CD4-positive, alpha-beta T cell (primary cell): ENCODE results near the gene MMRN1. TPM values are rescaled to one million over a fixed set of nuclear protein-coding genes. Genes with fewer than 3 reads are reported as not detected.

Source experiments
- ATAC-seq: fragments of 200-7000 bp; cut with Tn5 transposase; one replicate; pipeline ENCODE4 v1.10.0; 2022; ENCODE audit warnings: mild to moderate bottlenecking; ENCODE audit not compliant: poor library complexity
- CTCF ChIA-PET: fragments of 350-600 bp; sonication (Branson Sonifier 250); formaldehyde crosslinking; loops from one replicate; lab custom pipeline; 2021; ENCODE audit warnings: antibody characterized with exemption, inconsistent platforms; lab: Charles Lee
- POLR2A ChIA-PET: fragments of 350-600 bp; sonication (Branson Sonifier 250); formaldehyde crosslinking; loops from one replicate; lab custom pipeline; 2021; ENCODE audit warnings: antibody characterized with exemption, inconsistent platforms; lab: Charles Lee
- DNase-seq, 14 experiments: peaks; one replicate each; pipeline ENCODE4 v3.0.0-alpha.2; 2013 to 2020; ENCODE audit warnings: mixed read lengths in 2 of 14
- H3K27ac ChIP-seq, 2 donors: one replicate each; pipeline versions ENCODE4 v1.5.1 to v1.7.0; 2013; ENCODE audit warnings: low read length in 2 of 2, low read depth in 1 of 2, mild to moderate bottlenecking in 1 of 2
- H3K27me3 ChIP-seq, 2 experiments: 1 replicate in 1 of 2; 2 replicates in 1 of 2; pipeline versions ENCODE4 v1.6.1 to v1.7.0; 2013; ENCODE audit warnings: low read length in 2 of 2, control low read depth in 1 of 2, mild to moderate bottlenecking in 1 of 2, moderate library complexity in 1 of 2; ENCODE audit not compliant: insufficient read depth in 2 of 2, control insufficient read depth in 1 of 2
- H3K36me3 ChIP-seq: one replicate; pipeline ENCODE4 v1.6.1; 2013; ENCODE audit warnings: low read length, control low read depth; ENCODE audit not compliant: insufficient read depth
- H3K4me1 ChIP-seq: one replicate; pipeline ENCODE4 v1.6.1; 2013; ENCODE audit warnings: low read length, control low read depth; ENCODE audit not compliant: insufficient read depth
- H3K4me3 ChIP-seq: one replicate; pipeline ENCODE4 v1.5.1; 2013; ENCODE audit warnings: mild to moderate bottlenecking, low read length, moderate library complexity
- H3K9me3 ChIP-seq, 2 experiments: 1 replicate in 1 of 2; 2 replicates in 1 of 2; pipeline versions ENCODE4 v1.6.1 to v1.7.0; 2013; ENCODE audit warnings: low read length in 2 of 2, mild to moderate bottlenecking in 2 of 2, control low read depth in 1 of 2, moderate library complexity in 1 of 2; ENCODE audit not compliant: control insufficient read depth in 1 of 2, insufficient read depth in 1 of 2
- H3K27ac Mint-ChIP-seq: one replicate; pipeline ENCODE4 v1.8.0; 2020; ENCODE audit warnings: mixed read lengths
- H3K27me3 Mint-ChIP-seq: one replicate; pipeline ENCODE4 v1.8.0; 2021; ENCODE audit warnings: mixed read lengths
- H3K36me3 Mint-ChIP-seq: one replicate; pipeline ENCODE4 v1.8.0; 2021; ENCODE audit warnings: low read depth, mixed read lengths
- H3K4me1 Mint-ChIP-seq: one replicate; pipeline ENCODE4 v1.8.0; 2021; ENCODE audit warnings: low read depth, mixed read lengths
- H3K4me3 Mint-ChIP-seq: one replicate; pipeline ENCODE4 v1.8.0; 2020; ENCODE audit warnings: mild to moderate bottlenecking, mixed read lengths
- H3K9me3 Mint-ChIP-seq: one replicate; pipeline ENCODE4 v1.8.0; 2020; ENCODE audit warnings: mixed read lengths
- CTCF ChIP-seq: fragments of 200-600 bp; IDR thresholded peaks from one replicate; pipeline ENCODE4 v1.8.0; 2022; ENCODE audit warnings: antibody characterized with exemption, mild to moderate bottlenecking
- intact Hi-C, 2 experiments: fragments of 100-400 bp; cut with DNase I in 1 of 2; cut with micrococcal nuclease in 1 of 2; formaldehyde crosslinking; loops; one replicate each; pipeline versions ENCODE4 v1.15.1 to v1.9.0; 2023 to 2025; cut with DNase I, micrococcal nuclease
- total RNA-seq, 174 experiments: library from RNA in 2 of 174; stranded (reverse) in 2 of 174; gene quantifications; one replicate each; pipeline ENCODE4 v1.2.3 and lab custom pipeline; 2021 to 2026

The MMRN1 gene
- total RNA-seq, 2 experiments from 2014 or later, result 0.19 to 0.22 TPM

DNA sequence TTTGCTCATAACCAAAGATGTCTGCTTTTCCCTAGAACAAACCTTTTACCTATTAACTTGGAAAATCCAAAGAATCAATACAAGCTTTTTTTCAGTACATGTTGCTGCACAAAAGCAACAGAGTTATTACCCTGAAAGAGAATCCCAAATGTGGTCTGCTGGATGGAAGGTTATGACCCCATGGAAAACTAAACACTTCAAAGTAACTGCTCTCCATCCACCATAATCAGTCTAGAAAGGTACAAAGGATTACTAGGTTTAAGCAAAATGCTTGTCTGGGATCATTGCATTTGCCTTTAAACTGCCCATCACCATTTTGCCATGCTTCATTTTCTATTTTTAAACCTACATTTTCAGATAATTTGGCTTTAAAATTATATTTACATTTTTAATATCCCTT is 11.7 kb downstream of the MMRN1 start:
- Mint-ChIP-seq H3K4me1 (no peaks in the 10 kb centered on the region), H3K4me3 (no peak overlapping the region), H3K36me3 (no peaks in the 10 kb centered on the region), H3K27ac (no peak overlapping the region), H3K9me3 (no peaks in the 10 kb centered on the region), H3K27me3 (no peaks in the 10 kb centered on the region)
- no peaks in the 10 kb centered on the region for H3K27me3 ChIP-seq
- intact Hi-C loops, result loop anchor here in 1 of 2 experiments (10.0 kb wide), 1 partner anchor 422 kb away; no protein-coding TSS in a partner anchor
- ChIA-PET CTCF (no interaction called here), POLR2A (no interaction called here)
- no peaks in the 10 kb centered on the region for H3K4me1 ChIP-seq
- no peak for TF ChIP-seq CTCF
- DNase-seq (no peak), ATAC-seq (no peak)
- no peak overlapping the region for H3K4me3 ChIP-seq
- H3K9me3 ChIP-seq, result no peaks in the 10 kb centered on the region
- no peak overlapping the region for H3K27ac ChIP-seq
- H3K36me3 ChIP-seq, result no peaks in the 10 kb centered on the region

GRCh38 chr4:89906777-89907521 is 12.3 kb downstream of the MMRN1 start:
- no peak overlapping the region for H3K4me3 ChIP-seq
- H3K27me3 ChIP-seq, result no peaks in the 10 kb centered on the region
- no peaks in the 10 kb centered on the region for H3K27me3 Mint-ChIP-seq
- POLR2A ChIA-PET, result no interaction called here
- no peak overlapping the region for H3K27ac Mint-ChIP-seq
- H3K36me3 ChIP-seq, result no peaks in the 10 kb centered on the region
- CTCF ChIA-PET, result no interaction called here
- no peaks in the 10 kb centered on the region for H3K9me3 ChIP-seq
- no peaks in the 10 kb centered on the region for H3K9me3 Mint-ChIP-seq
- no peaks in the 10 kb centered on the region for H3K36me3 Mint-ChIP-seq
- ATAC-seq (no peak), DNase-seq (no peak)
- no peak overlapping the region for H3K27ac ChIP-seq
- no peaks in the 10 kb centered on the region for H3K4me1 ChIP-seq
- TF ChIP-seq CTCF, result no peak
- intact Hi-C loops, result loop anchor here in 1 of 2 experiments (10.0 kb wide), 1 partner anchor 422 kb away; no protein-coding TSS in a partner anchor
- H3K4me3 Mint-ChIP-seq, result no peak overlapping the region
- H3K4me1 Mint-ChIP-seq, result no peaks in the 10 kb centered on the region

DNA sequence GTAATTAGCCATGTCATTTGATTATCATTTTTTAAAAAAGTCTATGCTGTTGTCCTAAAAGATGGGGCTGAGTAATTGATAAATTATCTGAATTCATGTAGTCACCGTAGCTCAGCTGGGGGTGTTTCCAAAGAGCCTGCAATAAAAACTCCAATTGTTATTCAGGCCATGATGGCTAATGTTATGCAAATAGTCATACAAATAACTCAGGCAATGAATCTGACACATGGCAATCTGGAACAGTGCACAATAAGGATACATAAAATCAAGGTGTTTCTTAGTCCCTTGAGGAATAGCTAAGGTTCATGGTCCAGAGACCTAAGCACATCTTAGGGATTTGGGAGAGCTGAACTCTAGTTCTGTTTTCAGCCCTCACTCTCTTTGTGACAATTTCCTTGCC is 15.2 kb downstream of the MMRN1 start:
- H3K4me3 Mint-ChIP-seq, result no peak overlapping the region
- ATAC-seq (no peak), DNase-seq (no peak)
- no peaks in the 10 kb centered on the region for H3K27me3 ChIP-seq
- H3K36me3 Mint-ChIP-seq, result no peaks in the 10 kb centered on the region
- intact Hi-C loops, result loop anchor here in 1 of 2 experiments (10.0 kb wide), 1 partner anchor 425 kb away; no protein-coding TSS in a partner anchor
- H3K4me1 ChIP-seq, result no peaks in the 10 kb centered on the region
- ChIA-PET CTCF (no interaction called here), POLR2A (interaction anchor here (1.1 kb wide), 1 partner anchor 13 kb away, joined by 3 read pairs; no protein-coding TSS in a partner anchor)
- no peaks in the 10 kb centered on the region for H3K9me3 ChIP-seq
- H3K36me3 ChIP-seq, result no peaks in the 10 kb centered on the region
- H3K27ac Mint-ChIP-seq, result no peak overlapping the region
- H3K27ac ChIP-seq, result no peak overlapping the region
- no peak overlapping the region for H3K4me3 ChIP-seq
- no peak for TF ChIP-seq CTCF
- H3K9me3 Mint-ChIP-seq, result no peaks in the 10 kb centered on the region
- H3K4me1 Mint-ChIP-seq, result no peaks in the 10 kb centered on the region
- no peaks in the 10 kb centered on the region for H3K27me3 Mint-ChIP-seq
